HepG2 (cell line): ENCODE measurements around the gene LRRC34. TPM values are rescaled to one million over a fixed set of nuclear protein-coding genes. Genes with fewer than 3 reads are reported as not detected.

Source experiments
- ATAC-seq: fragments of 200-7000 bp; cut with Tn5 transposase; 3 replicates; pipeline ENCODE4 v1.9.1; 2020; ENCODE audit warnings: mild to moderate bottlenecking, moderate library complexity
- BruUV-seq: library from RNA; stranded (reverse); fragments of 400-500 nt; replicated peaks from 2 replicates; lab custom pipeline; 2021; lab: Mats Ljungman, UMichigan
- CTCF ChIA-PET: fragments of 300-600 bp; formaldehyde crosslinking; extraction: SDS; loops from one replicate; lab custom pipeline; 2021; ENCODE audit warnings: low total read pairs, inconsistent platforms, low intra/inter-chr PET ratio; lab: Yijun Ruan, JAX
- POLR2A ChIA-PET: fragments of 350-600 bp; sonication (Branson Sonifier 250); formaldehyde crosslinking; loops from one replicate; lab custom pipeline; 2020; ENCODE audit warnings: antibody characterized with exemption, inconsistent platforms; lab: Yijun Ruan, JAX
- DNase-seq: peaks from one replicate; pipeline ENCODE4 v3.0.0-alpha.2; 2015; ENCODE audit warnings: low spot score
- FAIRE-seq: peaks from 3 replicates; lab custom pipeline; 2011; peaks lifted over from hg19 to GRCh38; lab: Jason Lieb, UNC
- H2AFZ ChIP-seq: one replicate; pipeline ENCODE4 v1.6.1; 2011; ENCODE audit warnings: low read length, inconsistent platforms
- H3K27ac ChIP-seq: fragments of 300-600 bp; 3 replicates; pipeline ENCODE4 v1.8.0; 2011; ENCODE audit warnings: mixed run types, mild to moderate bottlenecking, mixed read lengths, low read length, inconsistent platforms; ENCODE audit not compliant: insufficient read depth; ENCODE audit errors: extremely low read length
- H3K27me3 ChIP-seq, 2 experiments: fragments of 200-600 bp in 1 of 2; 2 replicates in 1 of 2; 3 replicates in 1 of 2; pipeline versions ENCODE4 v1.6.0 to v1.8.0; 2011; ENCODE audit warnings: low read length in 2 of 2, mild to moderate bottlenecking in 2 of 2, moderate library complexity in 2 of 2, inconsistent platforms in 1 of 2; ENCODE audit not compliant: insufficient read depth in 2 of 2, control insufficient read depth in 1 of 2
- H3K36me3 ChIP-seq, 2 experiments: fragments of 200-600 bp in 1 of 2; replicated peaks in 1 of 2; 2 replicates in 1 of 2; 3 replicates in 1 of 2; pipeline versions ENCODE4 v1.5.1 to v1.8.0; 2011; ENCODE audit warnings: low read length in 2 of 2, inconsistent platforms in 1 of 2; ENCODE audit not compliant: insufficient read depth in 2 of 2, control insufficient read depth in 1 of 2
- H3K4me1 ChIP-seq: 2 replicates; pipeline ENCODE4 v1.5.1; 2012; ENCODE audit warnings: low read length, inconsistent platforms; ENCODE audit not compliant: insufficient read depth
- H3K4me2 ChIP-seq: 2 replicates; pipeline ENCODE4 v1.6.0; 2011; ENCODE audit warnings: low read depth, low read length, inconsistent platforms
- H3K4me3 ChIP-seq, 3 experiments: fragments of 200-600 bp in 1 of 3; sonication (generic), shearing (Covaris generic) in 1 of 3; replicated peaks in 1 of 3; 2 replicates each; pipeline ENCODE4 v1.5.1; 2011 to 2016; ENCODE audit warnings: low read length in 3 of 3, inconsistent platforms in 2 of 3, low read depth in 2 of 3, mild to moderate bottlenecking in 2 of 3, control low read depth in 1 of 3, mixed read lengths in 1 of 3; ENCODE audit not compliant: insufficient read depth in 1 of 3
- H3K79me2 ChIP-seq: one replicate; pipeline ENCODE4 v1.6.1; 2011; ENCODE audit warnings: low read length, inconsistent platforms; ENCODE audit not compliant: insufficient read depth
- H3K9ac ChIP-seq: 2 replicates; pipeline ENCODE4 v1.6.0; 2011; ENCODE audit warnings: mild to moderate bottlenecking, low read depth, low read length, inconsistent platforms; ENCODE audit not compliant: insufficient read depth
- H3K9me3 ChIP-seq: 2 replicates; pipeline ENCODE4 v1.5.1; 2012; ENCODE audit warnings: mild to moderate bottlenecking, low read length
- H4K20me1 ChIP-seq: 2 replicates; pipeline ENCODE4 v1.6.0; 2011; ENCODE audit warnings: inconsistent platforms, mild to moderate bottlenecking, low read length, moderate library complexity; ENCODE audit not compliant: insufficient read depth
- STAG1 ChIP-seq: sonication (generic); formaldehyde crosslinking; IDR thresholded peaks from 2 replicates; pipeline ENCODE4 v1.4.0; 2020; ENCODE audit warnings: missing genetic modification reagents
- ZFP36L2 ChIP-seq: sonication (generic); formaldehyde crosslinking; IDR thresholded peaks from 2 replicates; pipeline ENCODE4 v1.4.0; 2020; ENCODE audit warnings: missing genetic modification reagents
- ZNF788 ChIP-seq: sonication (generic); formaldehyde crosslinking; IDR thresholded peaks from 2 replicates; pipeline ENCODE4 v1.5.0; 2020; ENCODE audit warnings: mild to moderate bottlenecking, missing genetic modification reagents, borderline replicate concordance
- WGBS: methylation state at CpG from one replicate; pipeline ENCODE4 v1.1.6; 2017; ENCODE audit warnings: low lambda C conversion rate; 5-methylcytosine and 5-hydroxymethylcytosine counted together
- in situ Hi-C: cut with HindIII; loops from 2 replicates; pipeline ENCODE4 v1.10.0; 2017; ENCODE audit warnings: low pct_unique_long_range_greater_than_20kb; ENCODE audit not compliant: extremely low pct_ligation_motif_present
- intact Hi-C: fragments of 100-400 bp; cut with micrococcal nuclease; formaldehyde crosslinking; loops from one replicate; pipeline ENCODE4 v1.10.0; 2022; ENCODE audit not compliant: unreplicated experiment
- polyA plus RNA-seq, 8 experiments: library from polyadenylated mRNA; depleted of rRNA in 3 of 8; stranded (reverse) in 7 of 8; unstranded in 1 of 8; fragments of >200 nt; fragmentation: Illumina TruSeq in 4 of 8; extraction: Trizol in 4 of 8; gene quantifications; 2 replicates each; pipeline versions ENCODE4 v1.2.1 to v1.2.3, GENCODE V29; 2011 to 2016; ENCODE audit warnings: low read depth in 4 of 8, missing spikeins in 1 of 8, mixed read lengths in 1 of 8; ENCODE audit not compliant: insufficient read depth in 1 of 8
- total RNA-seq, 5 experiments: library from RNA; depleted of rRNA; stranded (reverse); fragments of >200 nt; fragmentation: Illumina TruSeq; extraction: Trizol; gene quantifications; 2 replicates each; pipeline ENCODE4 v1.2.3, GENCODE V29; 2016; ENCODE audit warnings: low read depth in 1 of 5
- TF ChIP-seq, protein P1 (sequence below): sonication (generic); formaldehyde crosslinking; IDR thresholded peaks from 2 replicates; pipeline ENCODE4 v1.5.0; 2020; ENCODE audit warnings: mild to moderate bottlenecking, missing genetic modification reagents, moderate library complexity

The LRRC34 gene
- total and polyA plus RNA-seq, 2 of the 13 experiments (the other 11 are each of a cell fraction or from before 2014, with no cell fraction given), result not detected

DNA sequence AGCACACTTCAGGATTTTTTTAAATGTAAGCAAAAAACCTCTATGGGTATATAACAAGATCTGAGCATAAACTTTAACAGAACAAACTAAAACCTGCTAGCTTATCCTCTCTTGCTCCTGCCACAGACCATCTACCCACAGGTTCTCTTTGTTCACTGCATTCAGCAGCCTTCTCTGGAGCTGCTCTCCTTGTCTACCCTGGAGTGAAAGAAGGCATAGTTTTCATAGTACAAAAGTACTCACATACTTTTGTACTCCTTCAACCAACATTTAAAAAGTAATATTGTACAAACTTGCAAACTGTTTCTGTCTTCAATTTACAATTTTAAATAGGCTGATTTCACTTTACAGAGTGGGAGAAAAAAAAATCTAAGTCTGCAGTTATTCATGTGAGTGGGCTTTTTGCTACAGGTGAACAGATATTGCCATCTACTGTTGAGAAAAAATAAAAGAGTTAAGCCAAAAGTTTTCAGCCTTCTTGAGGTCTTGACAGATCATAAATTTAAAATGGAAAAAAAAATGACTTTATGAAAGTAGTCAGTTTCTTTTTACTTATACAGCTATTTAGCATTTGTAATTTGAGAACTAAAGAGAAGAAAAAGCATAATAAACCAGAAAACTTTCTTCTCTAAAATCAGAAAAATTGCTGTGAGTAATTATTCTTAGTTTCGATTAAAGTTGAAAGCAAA is 68.2 kb downstream of the LRRC34 start:
- no peaks in the 10 kb centered on the region for H3K4me1 ChIP-seq
- H3K9ac ChIP-seq, result no peak overlapping the region
- H3K4me3 ChIP-seq, result no peak overlapping the region
- peak; percentile 36 for FAIRE-seq
- TF ChIP-seq STAG1 (CRISPR knock-in tag) (peak; percentile 69), ZNF788 (CRISPR knock-in tag) (no peak), ZFP36L2 (CRISPR knock-in tag) (no peak)
- TF ChIP-seq, protein P1, sequence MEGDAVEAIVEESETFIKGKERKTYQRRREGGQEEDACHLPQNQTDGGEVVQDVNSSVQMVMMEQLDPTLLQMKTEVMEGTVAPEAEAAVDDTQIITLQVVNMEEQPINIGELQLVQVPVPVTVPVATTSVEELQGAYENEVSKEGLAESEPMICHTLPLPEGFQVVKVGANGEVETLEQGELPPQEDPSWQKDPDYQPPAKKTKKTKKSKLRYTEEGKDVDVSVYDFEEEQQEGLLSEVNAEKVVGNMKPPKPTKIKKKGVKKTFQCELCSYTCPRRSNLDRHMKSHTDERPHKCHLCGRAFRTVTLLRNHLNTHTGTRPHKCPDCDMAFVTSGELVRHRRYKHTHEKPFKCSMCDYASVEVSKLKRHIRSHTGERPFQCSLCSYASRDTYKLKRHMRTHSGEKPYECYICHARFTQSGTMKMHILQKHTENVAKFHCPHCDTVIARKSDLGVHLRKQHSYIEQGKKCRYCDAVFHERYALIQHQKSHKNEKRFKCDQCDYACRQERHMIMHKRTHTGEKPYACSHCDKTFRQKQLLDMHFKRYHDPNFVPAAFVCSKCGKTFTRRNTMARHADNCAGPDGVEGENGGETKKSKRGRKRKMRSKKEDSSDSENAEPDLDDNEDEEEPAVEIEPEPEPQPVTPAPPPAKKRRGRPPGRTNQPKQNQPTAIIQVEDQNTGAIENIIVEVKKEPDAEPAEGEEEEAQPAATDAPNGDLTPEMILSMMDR (CRISPR knock-in tag), result peak; percentile 40
- intact Hi-C loops (loop anchor here (1.0 to 10.0 kb wide), 2 partner anchors 595 to 700 kb away; no protein-coding TSS in a partner anchor), in situ Hi-C loops (no loop called here)
- CTCF ChIA-PET, result interaction anchor here (1.2 kb wide), 1 partner anchor 595 kb away, joined by 5 read pairs; no protein-coding TSS in a partner anchor
- no peak for DNase-seq
- WGBS, result 90% methylated on average over 1 of the region's 1 CpG
- H3K4me2 ChIP-seq, result no peak overlapping the region
- H3K9me3 ChIP-seq, result no peaks in the 10 kb centered on the region
- peaks cover 0 to 5% of the 10 kb centered on the region in 2 experiments; a peak in 2 of 5 replicates for H3K27me3 ChIP-seq
- no peak overlapping the region for H3K27ac ChIP-seq
- no peak for ATAC-seq
- POLR2A ChIA-PET, result no interaction called here
- no TSS peak for BruUV-seq
- H3K79me2 ChIP-seq, result no peaks in the 10 kb centered on the region
- H3K36me3 ChIP-seq, result no peaks in the 10 kb centered on the region
- no peak overlapping the region for H2AFZ ChIP-seq
- H4K20me1 ChIP-seq, result no peaks in the 10 kb centered on the region

Other genes with a start within 250 kb of the LRRC34 start
- 0.17 and 0.18 TPM in 2 replicates for gene MECOM, start 149.2 kb downstream of the LRRC34 start, total RNA-seq (2016; rRNA removed; fragmentation: Illumina TruSeq; extraction: Trizol)
- gene MECOM, start 149.2 kb downstream of the LRRC34 start, polyA plus RNA-seq (2011; rRNA removed), result 0.04 and 0.29 TPM in 2 replicates
- gene TERC, start 47.8 kb downstream of the LRRC34 start, total RNA-seq (2016; rRNA removed; fragmentation: Illumina TruSeq; extraction: Trizol), result 8.4 and 74.6 TPM in 2 replicates
- 1.3 and 2.9 TPM in 2 replicates for gene TERC, start 47.8 kb downstream of the LRRC34 start, polyA plus RNA-seq (2011; rRNA removed)
- 0.97 and 1.1 TPM in 2 replicates for gene ACTRT3, start 43.3 kb downstream of the LRRC34 start, total RNA-seq (2016; rRNA removed; fragmentation: Illumina TruSeq; extraction: Trizol)
- 0.42 and 0.47 TPM in 2 replicates for gene ACTRT3, start 43.3 kb downstream of the LRRC34 start, polyA plus RNA-seq (2011; rRNA removed)
- gene MYNN, start 39.5 kb downstream of the LRRC34 start, total RNA-seq (2016; rRNA removed; fragmentation: Illumina TruSeq; extraction: Trizol), result 17.6 and 23.7 TPM in 2 replicates
- gene MYNN, start 39.5 kb downstream of the LRRC34 start, polyA plus RNA-seq (2011; rRNA removed), result 8.7 and 10.4 TPM in 2 replicates
- gene LRRIQ4, start within 50 bp of the LRRC34 start, total RNA-seq (2016; rRNA removed; fragmentation: Illumina TruSeq; extraction: Trizol), result not detected in 2 replicates
- gene LRRIQ4, start within 50 bp of the LRRC34 start, polyA plus RNA-seq (2011; rRNA removed), result not detected in 2 replicates
- gene LRRC31, start 57.0 kb upstream of the LRRC34 start, total RNA-seq (2016; rRNA removed; fragmentation: Illumina TruSeq; extraction: Trizol), result not detected in 2 replicates
- gene LRRC31, start 57.0 kb upstream of the LRRC34 start, polyA plus RNA-seq (2011; rRNA removed), result not detected in 2 replicates
- not detected in 2 replicates for gene SAMD7, start 98.7 kb upstream of the LRRC34 start, total RNA-seq (2016; rRNA removed; fragmentation: Illumina TruSeq; extraction: Trizol)
- not detected in 2 replicates for gene SAMD7, start 98.7 kb upstream of the LRRC34 start, polyA plus RNA-seq (2011; rRNA removed)
- gene SEC62, start 153.9 kb upstream of the LRRC34 start, total RNA-seq (2016; rRNA removed; fragmentation: Illumina TruSeq; extraction: Trizol), result 53.5 and 68.7 TPM in 2 replicates
- 54.0 and 55.7 TPM in 2 replicates for gene SEC62, start 153.9 kb upstream of the LRRC34 start, polyA plus RNA-seq (2011; rRNA removed)
- 12.1 and 14.0 TPM in 2 replicates for gene GPR160, start 225.1 kb upstream of the LRRC34 start, total RNA-seq (2016; rRNA removed; fragmentation: Illumina TruSeq; extraction: Trizol)
- 15.5 and 23.2 TPM in 2 replicates for gene GPR160, start 225.1 kb upstream of the LRRC34 start, polyA plus RNA-seq (2011; rRNA removed)